ENCODE measurements around the gene COQ4. TPM values are rescaled to one million over a fixed set of nuclear protein-coding genes. Genes with fewer than 3 reads are reported as not detected.

The COQ4 gene
- total RNA-seq, 1 donor from 2014 or later: 11.4 TPM

DNA sequence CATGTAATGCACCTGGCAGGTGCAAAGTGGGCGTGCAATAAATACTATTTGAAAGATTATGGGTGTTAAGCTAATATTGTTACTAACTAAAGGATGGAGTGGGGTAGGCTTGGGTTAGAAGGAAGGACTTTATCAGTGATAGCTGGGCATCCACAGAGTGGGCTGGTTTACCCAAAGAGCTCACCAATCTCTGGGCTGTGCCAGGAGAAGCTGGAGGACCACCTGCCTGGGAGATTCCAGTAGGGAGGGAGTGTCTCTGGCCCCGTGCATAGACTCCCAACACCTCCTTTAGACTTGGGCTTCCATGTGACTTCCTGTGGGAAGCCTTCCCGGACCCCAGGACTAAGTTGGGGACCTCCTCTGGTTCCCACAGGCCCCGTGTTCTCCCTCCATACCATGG, 42.9 kb downstream of the COQ4 start:
- H3K4me3 ChIP-seq: peak overlapping the region in 1 of 2 donors; percentile 57
- H3K4me1 ChIP-seq: peaks cover 4 to 26% of the 10 kb centered on the region in 2 donors
- intact Hi-C loops (cut with DNase I): no loop called here

DNA sequence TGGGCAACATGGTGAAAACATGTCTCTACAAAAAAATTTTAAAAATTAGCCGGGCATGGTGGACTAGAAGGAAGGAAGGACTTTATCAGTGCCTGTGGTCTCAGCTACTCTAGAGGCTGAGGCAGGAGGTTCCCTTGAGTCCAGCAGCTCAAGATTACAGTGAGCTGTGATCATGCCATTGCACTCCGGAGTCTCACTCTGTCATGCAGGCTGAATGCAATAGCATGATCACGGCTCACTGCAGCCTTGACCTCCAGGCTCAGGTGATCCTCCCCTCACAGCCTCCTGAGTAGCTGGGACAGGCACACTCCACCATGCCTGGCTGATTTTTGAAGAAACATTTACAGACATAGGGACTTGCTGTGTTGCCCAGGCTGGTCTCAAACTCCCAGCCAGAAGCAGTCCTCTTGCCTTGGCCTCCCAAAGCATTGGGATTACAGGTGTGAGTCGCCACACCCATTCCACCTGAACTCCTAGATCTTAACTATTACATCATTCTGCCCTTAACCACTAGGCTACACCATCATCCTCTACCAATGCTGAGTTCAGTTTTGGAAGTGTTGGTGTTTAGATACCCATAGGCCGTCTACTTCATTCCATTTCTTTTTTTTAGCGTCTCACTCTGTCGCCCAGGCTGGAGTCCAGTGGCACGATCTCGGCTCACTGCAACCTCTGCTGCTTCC, 46.5 kb downstream of the COQ4 start:
- peaks cover 4 to 17% of the 10 kb centered on the region in 2 donors for H3K4me1 ChIP-seq

More for the DNA sequence above, 42.9 kb downstream of the COQ4 start:
- no peak overlapping the region for H3K27ac ChIP-seq
- H3K27me3 ChIP-seq: no peaks in the 10 kb centered on the region
- H3K36me3 ChIP-seq: no peaks in the 10 kb centered on the region
- TF ChIP-seq, protein P1, sequence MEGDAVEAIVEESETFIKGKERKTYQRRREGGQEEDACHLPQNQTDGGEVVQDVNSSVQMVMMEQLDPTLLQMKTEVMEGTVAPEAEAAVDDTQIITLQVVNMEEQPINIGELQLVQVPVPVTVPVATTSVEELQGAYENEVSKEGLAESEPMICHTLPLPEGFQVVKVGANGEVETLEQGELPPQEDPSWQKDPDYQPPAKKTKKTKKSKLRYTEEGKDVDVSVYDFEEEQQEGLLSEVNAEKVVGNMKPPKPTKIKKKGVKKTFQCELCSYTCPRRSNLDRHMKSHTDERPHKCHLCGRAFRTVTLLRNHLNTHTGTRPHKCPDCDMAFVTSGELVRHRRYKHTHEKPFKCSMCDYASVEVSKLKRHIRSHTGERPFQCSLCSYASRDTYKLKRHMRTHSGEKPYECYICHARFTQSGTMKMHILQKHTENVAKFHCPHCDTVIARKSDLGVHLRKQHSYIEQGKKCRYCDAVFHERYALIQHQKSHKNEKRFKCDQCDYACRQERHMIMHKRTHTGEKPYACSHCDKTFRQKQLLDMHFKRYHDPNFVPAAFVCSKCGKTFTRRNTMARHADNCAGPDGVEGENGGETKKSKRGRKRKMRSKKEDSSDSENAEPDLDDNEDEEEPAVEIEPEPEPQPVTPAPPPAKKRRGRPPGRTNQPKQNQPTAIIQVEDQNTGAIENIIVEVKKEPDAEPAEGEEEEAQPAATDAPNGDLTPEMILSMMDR (IDR thresholded peaks at IDR 0.05): no peak
- DNase-seq (ENCODE audit: low spot score in 2 of 2): no peak
- no peaks in the 10 kb centered on the region for H3K9me3 ChIP-seq

DNA sequence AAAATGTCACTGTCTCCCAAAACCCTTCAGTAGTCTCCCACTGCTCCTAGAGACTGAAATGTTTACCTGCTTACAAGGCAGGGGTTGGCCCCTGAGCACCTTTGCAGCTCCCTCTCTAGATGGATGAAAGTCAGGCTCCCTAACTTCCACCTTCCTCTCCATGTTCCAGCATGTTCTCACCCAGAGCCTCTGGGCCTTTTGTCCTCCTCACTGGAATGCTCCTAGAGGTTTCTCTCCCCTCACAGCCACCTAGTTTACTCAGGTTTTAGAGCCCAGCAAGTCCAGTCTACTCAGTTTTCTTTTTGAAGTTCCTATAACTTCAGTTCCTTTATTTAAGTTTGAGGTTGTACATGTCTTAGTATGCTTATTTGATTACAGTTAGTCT, 47.7 kb downstream of the COQ4 start:
- H3K27ac ChIP-seq: peak overlapping the region; percentile 84 to 87
- no peak for DNase-seq (ENCODE audit: low spot score in 2 of 2)
- intact Hi-C loops (cut with DNase I): loop anchor here (2.0 to 5.0 kb wide), 5 partner anchors 48 to 182 kb away; partner anchors contain the start of genes CERCAM, COQ4, GLE1 and GOLGA2
- no peaks in the 10 kb centered on the region for H3K9me3 ChIP-seq
- H3K4me1 ChIP-seq: peaks cover under 1 to 8% of the 10 kb centered on the region in 2 donors
- TF ChIP-seq, protein P1 (IDR thresholded peaks at IDR 0.05): no peak
- peaks cover 0 to 14% of the 10 kb centered on the region in 2 donors for H3K36me3 ChIP-seq
- H3K27me3 ChIP-seq: no peaks in the 10 kb centered on the region
- H3K4me3 ChIP-seq: peak overlapping the region; percentile 66 to 80

More for the DNA sequence above, 46.5 kb downstream of the COQ4 start:
- H3K27ac ChIP-seq: peak overlapping the region in 1 of 2 donors; percentile 87
- intact Hi-C loops (cut with DNase I): no loop called here
- peaks cover 0 to 3% of the 10 kb centered on the region in 2 donors for H3K36me3 ChIP-seq
- no peak overlapping the region for H3K4me3 ChIP-seq
- no peaks in the 10 kb centered on the region for H3K27me3 ChIP-seq
- no peak for DNase-seq (ENCODE audit: low spot score in 2 of 2)
- TF ChIP-seq, protein P1 (IDR thresholded peaks at IDR 0.05): no peak
- H3K9me3 ChIP-seq: no peaks in the 10 kb centered on the region

DNA sequence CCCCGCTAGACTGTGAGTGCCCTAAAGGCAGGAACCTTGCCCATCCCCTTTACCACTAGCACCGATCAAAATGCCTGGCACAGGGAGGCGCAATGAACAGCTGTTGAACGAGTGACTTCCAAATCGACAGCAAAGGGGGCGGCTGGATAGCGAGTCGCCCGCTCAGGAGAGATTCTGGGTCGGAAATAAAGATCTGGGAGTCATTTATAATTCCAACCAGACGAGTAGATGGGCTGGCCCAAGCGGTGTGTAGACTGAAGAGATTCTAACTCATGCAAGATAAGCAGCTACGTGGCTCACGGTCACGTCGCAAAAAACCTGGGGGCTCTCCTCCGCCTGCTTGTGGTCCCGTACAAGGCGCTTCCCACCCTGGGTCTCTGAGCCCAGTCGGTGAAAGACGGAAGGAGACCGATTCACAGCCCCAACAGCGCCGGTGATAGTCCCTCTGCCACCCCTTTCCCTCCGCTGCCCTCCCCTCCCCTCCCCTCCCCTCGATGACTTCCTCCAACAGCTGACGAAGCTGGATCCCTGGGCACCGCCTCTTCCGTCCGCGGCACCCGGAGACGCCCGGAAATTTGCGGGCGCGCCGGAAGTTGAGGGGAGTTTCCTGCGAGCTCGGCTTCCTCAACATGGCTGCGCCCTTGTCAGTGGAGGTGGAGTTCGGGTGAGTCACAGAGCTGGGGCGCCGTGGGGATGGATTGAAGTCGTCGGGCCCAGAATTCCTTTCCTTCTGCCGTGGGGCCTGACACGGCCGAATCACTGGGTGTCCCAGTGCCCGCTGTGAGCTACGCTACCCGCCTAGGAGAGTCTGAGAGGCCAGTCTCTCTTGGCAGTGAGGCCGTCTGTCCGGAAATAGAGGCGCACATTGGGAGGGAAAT, 48.4 kb downstream of the COQ4 start, which contains the start of gene URM1:
TSS of gene URM1 (plus strand) at position 623 of the 878 bp plus-strand sequence. CDS start at position 630, 7 bp downstream.
- intact Hi-C loops (cut with DNase I): loop anchor here (1.0 to 5.0 kb wide), 7 partner anchors 9 to 181 kb away; partner anchors contain the start of genes CERCAM, COQ4, GLE1 and GOLGA2
- TF ChIP-seq, protein P1 (IDR thresholded peaks at IDR 0.05): no peak
- peak; percentile 80 to 98 for DNase-seq (ENCODE audit: low spot score in 2 of 2)
- Histone ChIP-seq H3K27me3 (no peaks in the 10 kb centered on the region), H3K4me1 (peaks cover 0 to 8% of the 10 kb centered on the region in 2 donors), H3K9me3 (no peaks in the 10 kb centered on the region), H3K36me3 (peaks cover 0 to 20% of the 10 kb centered on the region in 2 donors), H3K4me3 (peak within 1 kb of the TSS; percentile 66 to 80), H3K27ac (peak within 1 kb of the TSS; percentile 84 to 87)

DNA sequence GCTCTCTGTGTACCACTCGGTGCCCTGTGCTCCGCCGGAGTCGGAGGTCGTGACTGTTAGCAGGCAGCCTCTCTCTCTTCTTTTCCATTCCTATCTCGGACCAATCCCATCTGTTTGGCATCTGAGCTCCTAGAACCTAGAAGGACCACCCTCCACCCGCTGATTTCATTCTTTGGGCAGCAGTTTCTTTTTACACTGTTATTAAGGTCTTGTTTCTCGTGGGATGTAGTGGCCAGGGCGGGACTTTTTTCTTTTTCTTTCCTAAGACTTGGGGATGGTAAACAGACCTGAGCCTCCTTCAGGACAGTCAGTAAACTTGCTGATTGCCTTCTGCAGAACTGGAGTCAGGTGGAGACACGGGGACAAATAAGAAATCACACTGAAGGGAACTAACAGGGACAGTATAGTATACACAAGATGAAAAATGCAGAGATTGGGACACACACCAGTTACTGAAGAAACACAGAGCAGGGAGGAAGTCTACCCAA, 49.0 kb downstream of the COQ4 start:
- DNase-seq (ENCODE audit: low spot score in 2 of 2): no peak
- H3K4me1 ChIP-seq: peaks cover 0 to 8% of the 10 kb centered on the region in 2 donors
- peaks cover 0 to 22% of the 10 kb centered on the region in 2 donors for H3K36me3 ChIP-seq
- no peaks in the 10 kb centered on the region for H3K27me3 ChIP-seq
- intact Hi-C loops (cut with DNase I): loop anchor here (1.0 to 5.0 kb wide), 7 partner anchors 9 to 181 kb away; partner anchors contain the start of genes CERCAM, COQ4, GLE1 and GOLGA2
- peak overlapping the region; percentile 84 to 87 for H3K27ac ChIP-seq
- TF ChIP-seq, protein P1 (IDR thresholded peaks at IDR 0.05): no peak
- peak overlapping the region; percentile 66 to 80 for H3K4me3 ChIP-seq
- H3K9me3 ChIP-seq: no peaks in the 10 kb centered on the region
